ENCODE data around the gene FAM9C. TPM values are rescaled to one million over a fixed set of nuclear protein-coding genes. Genes with fewer than 3 reads are reported as not detected.
"Not testable (repeated sequence)": the region's sequence is repeated elsewhere in the genome, so short reads cannot be mapped to it uniquely, and the experiment has no call there.

The FAM9C gene
- polyA plus RNA-seq (2014; cell fraction: cytosol; rRNA removed) = not detected in 2 replicates
- not detected in 2 replicates for polyA plus RNA-seq (2014; cell fraction: nucleus; rRNA removed)

DNA sequence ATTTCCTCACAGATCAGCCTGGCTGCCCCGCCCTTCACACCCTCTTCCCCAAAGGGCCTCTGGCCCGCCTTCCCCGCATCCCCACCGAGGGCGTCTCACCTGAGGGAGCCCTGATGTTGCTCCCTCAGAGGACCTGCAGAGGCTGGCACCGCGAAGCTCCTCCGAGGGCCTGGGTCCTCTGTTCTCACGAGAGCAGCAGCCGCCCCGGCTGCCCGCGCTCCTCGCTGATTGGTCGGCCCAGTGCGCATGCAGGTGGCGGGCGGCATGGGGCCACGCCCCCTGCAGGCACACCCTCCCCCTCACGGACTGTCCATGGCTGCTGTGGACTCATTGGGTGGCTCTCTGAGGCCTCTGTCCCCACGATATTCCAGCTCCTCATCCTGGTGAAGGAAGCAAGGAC lies at the start of gene FAM9C:
FAM9C (minus strand) TSS at position 180 of the 400 bp plus-strand sequence. CDS start 831 bp downstream, outside the sequence.
- no peak for DNase-seq (ENCODE audit: low spot score)

DNA sequence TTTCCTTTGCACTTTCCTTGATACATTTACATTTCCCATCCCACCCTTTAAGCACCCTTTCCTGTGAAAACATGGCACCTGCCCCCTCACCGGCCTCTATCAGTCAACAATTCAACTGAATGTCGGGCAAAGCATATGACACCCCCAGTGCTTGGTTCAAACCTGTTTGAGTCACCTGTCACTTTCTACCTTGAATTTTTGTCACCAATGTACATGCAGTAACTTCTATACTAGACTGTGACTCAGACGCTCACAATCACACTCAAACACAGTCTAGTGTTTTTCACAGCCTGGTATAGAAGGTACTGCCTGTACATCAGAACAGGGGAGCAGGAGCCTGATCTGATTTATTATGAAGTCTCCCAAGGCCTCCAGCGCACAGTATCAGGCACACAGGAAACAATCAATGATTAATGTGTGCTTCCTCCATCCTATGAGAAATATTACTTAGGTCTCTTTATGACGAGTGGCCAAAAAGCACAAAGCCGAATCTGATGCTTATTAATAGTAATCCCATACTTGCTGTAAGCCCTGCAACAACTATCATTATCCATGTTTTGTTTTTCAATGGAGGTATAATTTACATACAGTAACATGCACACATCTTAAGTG lies 49.2 kb upstream of the FAM9C start:
- DNase-seq (ENCODE audit: low spot score) = no peak

DNA sequence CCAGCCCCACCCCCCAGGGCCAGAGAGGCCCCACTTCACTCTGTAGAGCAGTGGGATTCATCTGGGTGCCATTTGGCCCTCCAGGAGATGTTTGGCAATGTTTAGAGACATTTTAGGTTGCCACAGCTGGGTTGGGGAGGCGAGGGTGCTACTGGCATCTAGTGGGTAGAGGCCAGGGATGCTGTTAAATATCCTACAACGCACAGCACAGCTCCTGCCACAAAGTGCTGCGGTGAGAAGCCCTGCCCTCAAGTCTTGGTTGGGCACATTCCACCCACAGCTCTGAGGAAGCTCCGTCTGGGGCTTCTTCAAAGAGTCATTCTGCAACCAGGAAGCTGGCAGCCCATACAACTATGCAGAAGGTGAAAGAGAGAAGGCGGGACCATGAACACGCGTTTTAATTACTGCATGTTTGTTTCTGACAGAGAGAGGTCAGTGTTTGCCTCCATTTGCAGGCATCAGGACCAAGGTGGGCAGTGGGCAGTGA lies 48.1 kb upstream of the FAM9C start:
- DNase-seq (ENCODE audit: low spot score) = no peak

DNA sequence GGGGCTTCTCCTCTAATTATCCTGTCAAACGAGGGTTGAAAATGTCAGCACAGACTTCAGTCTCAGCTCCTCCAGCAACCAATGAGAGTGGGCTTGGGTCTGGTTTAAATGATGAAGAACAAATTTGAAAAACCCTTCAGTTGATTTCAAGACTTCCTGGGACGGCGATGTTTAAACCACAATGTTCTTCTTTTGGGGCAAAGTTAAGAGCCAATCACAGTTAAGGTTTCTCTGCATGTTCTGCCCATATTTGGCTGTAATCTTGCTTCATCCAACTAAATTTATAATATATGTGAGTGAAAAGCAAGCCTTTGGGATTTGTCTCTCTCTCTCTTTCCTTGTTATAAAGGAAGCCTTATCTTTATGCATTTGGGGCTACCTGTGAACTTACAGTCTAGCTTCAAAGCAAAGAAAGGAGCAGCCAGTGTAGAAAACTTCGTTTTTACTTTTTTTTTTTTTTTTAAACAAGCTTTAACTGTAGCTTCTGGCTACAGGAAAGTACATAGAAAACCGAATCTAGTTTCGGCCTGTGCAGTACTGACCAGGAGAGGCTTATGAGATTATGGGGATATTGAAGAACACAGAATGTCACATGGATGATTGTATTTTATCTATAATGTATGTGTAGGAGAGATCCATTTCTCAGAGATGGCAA lies 46.8 kb upstream of the FAM9C start:
- DNase-seq (ENCODE audit: low spot score) = no peak

DNA sequence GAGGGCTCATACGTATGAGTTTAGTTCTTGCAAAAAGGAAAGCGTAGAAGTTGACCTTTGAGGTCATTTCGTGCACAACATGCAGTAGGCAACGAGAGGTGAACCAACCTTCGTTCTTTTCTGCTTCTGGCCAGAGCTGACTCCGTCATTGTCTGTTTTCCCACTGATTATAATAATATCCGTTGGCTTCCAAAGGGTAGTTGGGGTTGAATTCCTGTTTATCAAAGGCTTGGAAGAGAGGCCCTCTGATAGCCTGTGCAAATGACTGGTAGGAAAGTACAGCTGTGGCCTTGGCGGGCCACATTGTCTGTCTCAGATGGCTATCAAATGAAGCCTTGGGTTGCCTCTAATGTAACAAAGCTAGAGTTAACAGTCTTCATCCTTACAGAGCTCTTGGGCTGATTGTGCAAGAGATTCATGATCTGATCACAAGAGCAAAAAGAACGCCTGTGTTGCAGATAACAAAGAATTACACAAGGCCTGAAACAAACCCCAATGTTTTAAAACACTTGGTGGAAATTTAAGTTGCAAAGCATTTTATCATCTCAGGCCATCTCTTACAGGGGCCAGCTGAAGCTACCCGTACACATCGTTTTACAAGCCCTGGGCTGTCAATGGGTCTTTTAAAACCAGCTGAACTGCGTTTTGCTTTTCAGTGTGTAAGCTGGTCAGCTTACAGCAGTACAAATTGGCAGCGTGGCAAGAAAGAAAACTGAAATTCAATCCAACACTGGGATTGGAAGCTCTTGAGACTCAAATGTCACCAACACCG lies 46.1 kb upstream of the FAM9C start:
- no peak for DNase-seq (ENCODE audit: low spot score)

DNA sequence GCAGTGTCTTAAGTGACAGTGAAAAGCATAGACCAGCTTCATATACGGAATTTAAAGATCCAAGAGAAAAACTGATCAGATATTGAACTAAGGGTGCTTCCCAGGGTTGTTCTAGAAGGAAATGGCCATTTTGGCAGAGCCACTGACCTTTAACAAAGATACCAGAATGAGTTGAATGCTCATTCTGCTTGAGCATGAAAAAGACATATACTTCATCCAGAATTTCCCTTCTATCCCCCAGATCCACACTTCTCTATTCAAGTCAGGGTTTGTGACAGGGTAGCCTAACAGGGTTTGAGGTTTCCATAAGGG lies 45.6 kb upstream of the FAM9C start:
- no peak for DNase-seq (ENCODE audit: low spot score)

DNA sequence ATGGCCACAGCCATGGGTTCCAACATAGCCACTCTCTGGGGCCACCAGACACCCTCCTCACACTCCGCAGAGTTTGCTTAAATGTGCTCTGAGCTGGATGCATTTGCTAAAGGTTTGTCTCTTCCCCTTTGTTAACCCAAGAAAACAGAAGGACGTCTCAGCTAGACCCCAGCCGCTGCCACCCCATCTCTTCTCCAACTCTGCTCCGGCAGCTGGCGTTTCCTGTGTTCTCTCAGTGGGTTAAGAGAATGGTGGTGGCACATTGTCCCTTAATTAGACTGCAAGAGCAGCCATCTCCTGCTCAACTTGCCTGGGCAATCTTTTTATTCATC lies 43.7 kb upstream of the FAM9C start:
- DNase-seq (ENCODE audit: low spot score) = no peak

DNA sequence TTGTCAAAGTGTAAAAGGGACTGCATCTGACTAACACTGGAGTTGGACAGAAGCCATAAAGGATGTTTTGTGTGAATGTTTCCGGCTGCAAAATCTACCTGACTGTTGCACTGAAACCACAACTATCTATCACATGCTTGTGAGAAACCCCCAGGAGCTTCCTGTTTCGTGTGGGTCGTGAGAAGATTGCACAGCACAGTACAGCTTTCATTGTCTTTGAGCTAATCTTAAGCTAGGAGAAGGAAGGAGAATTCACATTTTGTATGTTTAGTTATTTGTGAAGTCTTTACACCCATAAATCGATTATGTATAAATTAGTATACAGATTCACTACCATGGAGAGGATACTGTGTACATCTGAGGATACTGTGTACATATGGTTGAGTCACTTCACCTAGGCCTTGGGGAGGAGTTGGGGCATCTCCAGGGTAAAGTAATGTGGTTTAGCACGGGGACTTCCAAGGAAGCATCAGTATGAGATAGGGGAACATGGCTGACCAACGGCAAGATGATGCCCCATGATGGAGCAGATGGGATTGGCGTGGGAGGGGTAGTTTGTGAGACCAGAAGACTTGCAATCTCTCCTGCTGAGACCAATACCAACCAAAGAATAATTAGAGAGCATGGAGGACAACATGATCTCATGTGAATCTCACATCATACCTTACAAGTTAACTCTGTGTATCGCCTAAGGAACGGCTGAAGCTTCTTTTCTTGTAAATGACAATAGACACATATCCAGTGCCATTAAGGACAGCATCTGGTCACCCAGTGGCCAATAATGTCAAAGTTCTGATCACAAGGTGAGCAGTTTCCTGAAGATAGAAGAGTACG lies 43.1 kb upstream of the FAM9C start:
- DNase-seq (ENCODE audit: low spot score) = no peak

DNA sequence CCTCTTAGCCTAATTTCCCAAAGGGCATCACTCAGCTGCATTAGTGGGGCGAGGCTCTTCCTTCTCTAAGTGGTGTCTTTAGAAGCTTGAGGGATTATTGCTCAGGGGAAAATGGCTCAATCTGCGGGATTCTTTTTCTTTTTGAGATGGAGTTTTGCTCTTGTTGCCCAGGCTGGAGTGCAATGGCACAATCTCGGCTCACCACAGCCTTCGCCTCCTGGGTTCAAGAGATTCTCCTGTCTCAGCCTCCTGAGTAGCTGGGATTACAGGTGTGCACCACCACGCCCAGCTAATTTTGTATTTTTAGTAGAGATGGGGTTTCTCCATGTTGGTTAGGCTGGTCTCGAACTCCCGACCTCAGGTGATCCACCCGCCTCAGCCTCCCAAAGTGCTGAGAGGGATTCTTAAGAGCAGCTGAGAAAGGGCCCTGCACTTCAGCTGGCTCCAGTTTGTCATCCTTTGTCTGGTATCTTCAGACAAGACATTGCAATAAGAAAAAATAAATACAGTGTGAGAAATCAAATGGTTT lies 42.4 kb upstream of the FAM9C start:
- not testable (repeated sequence) for DNase-seq (ENCODE audit: low spot score)

DNA sequence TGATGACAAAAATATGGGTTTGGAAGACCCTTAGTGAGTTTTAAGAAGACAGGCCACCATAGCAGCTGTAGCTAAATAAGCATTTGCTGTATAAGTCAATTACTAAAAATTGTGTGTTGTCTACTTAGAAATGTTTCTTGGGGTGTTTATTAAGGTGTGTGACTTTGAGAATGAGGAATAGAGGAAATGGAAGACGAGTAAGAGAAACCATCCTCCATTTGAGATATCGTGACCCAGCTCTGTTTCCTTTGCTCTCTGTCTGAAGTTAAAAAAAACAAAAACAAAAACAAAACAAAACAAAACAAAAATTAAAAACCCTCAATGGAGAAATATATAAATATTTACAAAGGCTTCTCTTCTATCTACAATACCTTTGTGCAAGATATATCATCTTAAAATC lies 41.7 kb upstream of the FAM9C start:
- no peak for DNase-seq (ENCODE audit: low spot score)

DNA sequence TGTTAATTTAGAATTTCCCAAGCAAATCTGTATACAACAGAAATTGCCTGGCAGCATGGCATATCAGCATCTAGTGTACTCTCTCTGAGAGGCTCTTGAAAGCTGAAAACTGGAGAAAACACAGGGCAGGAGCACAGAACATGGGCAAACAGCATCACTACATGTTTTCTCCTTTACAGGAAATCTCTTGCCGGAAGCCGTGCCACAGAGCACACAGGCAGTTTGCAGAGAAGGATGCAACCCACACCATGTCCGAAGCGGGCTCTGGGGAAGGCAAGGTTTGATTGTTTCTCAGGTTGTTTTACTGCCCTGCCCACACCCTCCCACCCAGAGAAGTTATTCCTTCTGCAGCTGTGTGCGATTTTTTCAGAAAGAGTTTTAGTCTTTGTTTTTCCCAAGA lies 41.1 kb upstream of the FAM9C start:
- DNase-seq (ENCODE audit: low spot score) = no peak

DNA sequence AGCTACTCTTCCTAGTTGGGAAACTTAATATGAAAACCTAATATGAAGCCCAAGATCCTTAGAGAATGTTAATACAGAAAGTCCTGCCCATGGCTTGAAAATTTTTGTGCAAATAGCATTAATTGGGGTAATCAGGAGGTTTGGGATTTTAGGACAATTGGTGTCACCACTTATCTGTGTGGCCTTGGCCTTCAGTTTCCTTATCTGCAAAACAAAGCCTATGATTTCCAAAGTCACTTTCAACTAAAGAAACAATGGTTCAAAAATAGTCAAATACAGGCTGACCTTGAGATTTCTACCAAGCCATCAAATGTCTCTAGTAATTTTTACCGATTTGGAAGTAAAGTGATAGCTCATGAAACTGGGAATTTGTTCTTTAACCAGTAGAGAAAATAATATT lies 40.2 kb upstream of the FAM9C start:
- no peak for DNase-seq (ENCODE audit: low spot score)

DNA sequence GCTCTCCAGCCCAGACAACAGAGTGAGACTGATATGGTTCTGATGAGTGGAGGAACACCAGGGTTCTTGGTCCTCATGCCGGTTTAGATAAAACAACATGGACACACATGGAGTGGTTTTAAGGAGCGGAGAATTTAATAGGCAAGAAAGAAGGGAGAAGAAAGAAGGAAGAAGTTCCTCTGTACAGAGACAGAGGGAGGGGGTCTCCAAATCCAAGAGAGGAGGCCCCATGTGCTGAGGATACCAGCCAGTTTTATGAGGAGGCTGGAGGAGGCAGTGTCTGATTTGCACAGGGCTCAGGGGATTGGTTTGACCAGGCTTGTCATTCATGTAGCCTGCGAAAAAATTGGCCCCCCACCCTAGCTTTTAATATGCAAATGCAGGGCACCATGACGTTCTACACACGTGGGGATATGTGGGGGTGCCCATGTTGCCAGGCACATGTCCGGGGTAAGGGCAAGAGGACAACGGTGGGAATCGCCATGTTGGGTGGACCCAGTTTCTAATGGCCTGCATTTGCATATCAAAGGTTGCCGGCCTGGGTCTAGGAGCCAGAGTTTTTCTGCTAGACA lies 39.4 kb upstream of the FAM9C start:
- DNase-seq (ENCODE audit: low spot score) = not testable (repeated sequence)

DNA sequence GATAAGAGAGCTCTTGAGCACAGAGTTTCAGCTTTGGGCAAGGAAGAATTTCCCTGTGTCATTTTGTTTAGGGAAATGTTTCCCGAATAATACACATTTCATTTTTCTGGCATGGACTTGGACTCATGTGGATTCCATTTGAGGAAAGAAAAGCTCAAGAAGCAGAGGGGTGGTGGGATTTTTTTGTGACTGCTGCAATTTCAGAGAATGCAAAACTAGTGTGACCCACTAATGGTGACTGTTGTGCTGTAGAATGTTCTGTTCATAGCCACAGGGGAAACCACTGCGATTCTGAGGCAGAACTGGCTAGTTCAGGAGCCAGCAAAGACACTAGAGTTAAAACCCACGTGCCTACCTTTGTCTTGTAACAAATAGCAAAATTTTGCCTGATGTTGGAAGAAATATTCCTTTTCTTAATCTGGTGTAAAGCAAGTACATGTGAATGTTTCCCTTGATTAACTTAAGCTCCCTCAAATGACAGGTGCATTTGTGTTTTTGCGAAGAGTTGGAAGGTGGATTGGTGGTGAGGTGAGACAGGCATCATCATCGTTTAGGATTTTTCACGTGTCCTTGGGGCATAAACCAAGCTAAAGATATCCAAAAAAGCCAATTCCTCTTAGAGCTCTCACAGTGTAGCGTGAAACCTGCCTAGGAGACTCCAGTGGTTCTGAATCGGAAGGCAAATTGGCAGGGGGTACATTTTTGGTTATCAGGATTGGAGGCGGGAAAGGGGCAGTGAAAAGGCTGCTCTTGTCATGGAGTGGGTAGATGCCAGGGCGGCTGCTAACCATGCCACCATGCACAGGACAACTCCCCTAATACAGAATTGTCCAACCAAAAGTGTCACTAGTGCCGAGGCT lies 38.0 kb upstream of the FAM9C start:
- DNase-seq (ENCODE audit: low spot score) = no peak

DNA sequence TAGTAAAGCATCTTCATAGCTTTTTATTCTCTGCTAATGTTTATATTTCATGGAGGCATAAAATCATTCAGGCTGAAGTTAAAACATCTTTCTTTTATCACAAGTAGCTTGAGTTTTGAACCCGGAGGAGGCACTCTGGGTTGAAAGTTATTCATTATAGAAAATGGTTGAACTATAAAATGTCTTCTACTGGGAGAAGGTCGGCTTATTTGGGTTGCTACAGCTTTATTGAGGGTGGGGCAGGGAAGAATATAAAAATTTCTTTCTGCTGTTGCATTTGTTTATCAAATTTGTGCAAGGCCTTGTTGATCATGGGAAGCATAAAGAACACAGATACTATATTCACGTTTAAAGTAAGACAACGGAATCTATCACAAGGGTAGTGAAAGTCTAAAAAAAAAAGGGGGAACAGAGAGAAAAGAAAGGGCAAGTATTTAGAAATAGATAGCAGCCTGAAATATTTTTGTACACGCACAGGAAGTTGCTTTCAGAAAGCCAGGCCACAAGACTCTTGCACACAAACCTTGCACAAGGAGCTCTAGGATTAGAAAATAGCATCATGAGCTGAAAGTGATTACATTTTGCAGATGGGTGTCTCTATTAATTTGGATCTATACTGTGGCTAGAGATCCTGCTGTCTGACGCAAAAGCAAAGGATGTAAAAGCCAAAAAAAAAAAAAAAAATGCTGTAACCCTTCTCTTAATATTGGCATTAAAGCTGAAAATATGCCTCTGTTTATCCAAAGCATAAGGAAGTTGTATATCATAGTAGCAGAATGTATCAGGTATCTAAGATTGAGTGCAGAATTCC lies 37.2 kb upstream of the FAM9C start:
- no peak for DNase-seq (ENCODE audit: low spot score)

DNA sequence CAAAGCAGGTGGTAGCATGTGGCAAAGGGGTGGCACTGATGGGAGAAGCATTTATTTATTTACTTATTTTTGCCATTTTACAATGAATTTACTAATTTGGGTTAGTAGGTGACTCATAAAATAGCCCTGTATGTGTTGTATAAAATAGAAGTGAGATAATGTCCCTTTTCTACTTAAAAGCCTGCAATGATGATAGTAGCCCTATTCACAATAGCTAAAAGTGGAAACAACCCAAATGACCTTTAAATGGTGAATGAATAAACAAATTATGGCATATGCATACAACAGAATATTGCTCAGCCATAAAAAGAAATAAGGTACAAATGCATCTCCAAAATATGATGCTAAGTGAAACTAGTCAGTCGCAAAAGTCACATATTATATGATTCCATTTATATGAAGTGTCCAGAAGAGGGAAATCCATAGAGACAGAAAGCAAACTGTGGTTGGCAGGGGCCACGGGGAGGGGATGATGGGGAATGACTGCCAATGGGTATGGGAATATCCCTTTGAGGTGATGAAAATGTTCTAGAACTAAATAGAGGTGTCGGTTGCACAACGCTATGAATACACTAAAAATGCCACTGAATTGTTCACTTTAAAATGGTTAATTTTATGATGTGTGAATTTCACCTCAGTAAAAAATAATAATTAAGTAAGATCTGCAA lies 35.8 kb upstream of the FAM9C start:
- DNase-seq (ENCODE audit: low spot score) = no peak

DNA sequence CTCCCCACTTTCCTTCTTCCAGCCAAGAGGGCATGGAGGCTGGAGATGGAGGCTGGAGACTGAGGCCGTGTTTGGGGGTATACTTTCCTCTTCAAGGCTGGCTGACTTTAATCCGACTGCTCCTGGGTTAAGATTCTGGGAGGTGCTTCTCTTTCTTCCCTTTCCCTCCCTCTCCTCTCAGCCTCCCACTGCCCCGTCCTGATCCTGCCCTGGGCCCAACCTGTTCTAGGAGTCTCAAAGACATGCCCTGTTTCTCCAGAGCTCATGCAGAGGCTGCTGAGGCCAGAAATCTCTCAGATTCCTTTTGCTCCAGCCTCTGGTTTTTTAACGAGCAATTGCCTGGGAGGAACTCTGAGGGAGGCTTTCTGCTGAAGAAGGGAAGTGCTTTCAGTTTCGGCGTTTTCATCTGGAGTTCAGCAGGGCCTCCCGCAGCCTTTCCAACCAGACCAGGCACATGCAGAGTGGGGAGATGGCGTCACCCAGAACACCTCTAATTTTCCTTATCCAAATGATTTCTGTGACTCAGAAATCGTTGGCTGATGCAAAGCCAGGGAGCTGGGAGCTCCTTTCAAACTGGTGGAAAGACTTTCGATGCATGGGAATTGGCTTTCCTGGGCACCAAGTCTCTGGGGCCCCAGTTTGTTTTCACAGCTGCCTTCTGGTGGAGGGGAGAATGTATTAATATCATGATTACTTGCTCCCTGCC lies 34.5 kb upstream of the FAM9C start:
- no peak for DNase-seq (ENCODE audit: low spot score)

DNA sequence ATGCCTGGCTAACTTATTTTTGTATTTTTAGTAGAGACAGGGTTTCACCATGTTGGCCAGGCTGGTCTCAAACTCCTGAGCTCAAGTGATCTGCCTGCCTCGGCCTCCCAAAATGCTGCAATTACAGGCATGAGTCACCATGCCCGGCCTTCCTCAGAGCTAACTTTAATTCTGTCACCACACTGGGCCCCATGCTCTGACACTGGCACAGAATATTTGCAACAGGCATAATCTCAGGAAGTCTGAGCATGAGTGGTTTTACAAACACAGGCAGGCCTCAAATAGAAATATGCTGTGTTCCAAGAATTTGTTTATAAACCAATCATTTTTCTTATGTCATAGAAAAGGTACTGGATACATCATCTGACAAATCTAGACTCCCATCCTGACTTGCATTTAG lies 32.7 kb upstream of the FAM9C start:
- DNase-seq (ENCODE audit: low spot score) = no peak

Measured in SK-N-DZ (cell line).